ENCODE results near the gene HIC2.
"Not testable (repeated sequence)": the region's sequence is repeated elsewhere in the genome, so short reads cannot be mapped to it uniquely, and the experiment has no call there.

Gene HIC2

GRCh38 chr22:21457023-21457787 lies 40.0 kb downstream of the HIC2 start:
- TF ChIP-seq TCF12 (IDR thresholded peaks at IDR 0.05; ENCODE audit: low read depth) (no peak), EP300 (IDR thresholded peaks at IDR 0.05; ENCODE audit: borderline replicate concordance) (no peak), CEBPB (IDR thresholded peaks at IDR 0.05) (no peak), USF1 (IDR thresholded peaks at IDR 0.05) (no peak), NFIC (IDR thresholded peaks at IDR 0.05) (no peak)

GRCh38 chr22:21467337-21468193 lies 50.4 kb downstream of the HIC2 start, which contains the start of gene TMEM191C:
TMEM191C (plus strand) TSS chr22:21467387; CDS start chr22:21467460, 73 bp downstream.
- not testable (repeated sequence) for TF ChIP-seq MAX (IDR thresholded peaks at IDR 0.05); TCF12 (IDR thresholded peaks at IDR 0.05; ENCODE audit: low read depth); CEBPB (IDR thresholded peaks at IDR 0.05)

GRCh38 chr22:21468194-21469096 lies 51.3 kb downstream of the HIC2 start:
- peak; percentile 58 for TF ChIP-seq EGR1 (IDR thresholded peaks at IDR 0.05)

GRCh38 chr22:21469097-21469994 lies 52.2 kb downstream of the HIC2 start:
- peak; percentile 43; the same call in 1 of the 2 replicates for TF ChIP-seq MAX (IDR thresholded peaks at IDR 0.05)

Data from Ishikawa (cell line).